HG03175 (cell line): ENCODE measurements around the gene MUC5B.
"Not testable (repeated sequence)": the region's sequence is repeated elsewhere in the genome, so short reads cannot be mapped to it uniquely, and the experiment has no call there.

Experiments
- ATAC-seq: cut with Tn5 transposase; IDR thresholded peaks from one replicate; pipeline ENCODE4 v1.9.1; 2021; ENCODE audit warnings: mild to moderate bottlenecking, moderate library complexity; ENCODE audit not compliant: unreplicated experiment

MUC5B gene

DNA sequence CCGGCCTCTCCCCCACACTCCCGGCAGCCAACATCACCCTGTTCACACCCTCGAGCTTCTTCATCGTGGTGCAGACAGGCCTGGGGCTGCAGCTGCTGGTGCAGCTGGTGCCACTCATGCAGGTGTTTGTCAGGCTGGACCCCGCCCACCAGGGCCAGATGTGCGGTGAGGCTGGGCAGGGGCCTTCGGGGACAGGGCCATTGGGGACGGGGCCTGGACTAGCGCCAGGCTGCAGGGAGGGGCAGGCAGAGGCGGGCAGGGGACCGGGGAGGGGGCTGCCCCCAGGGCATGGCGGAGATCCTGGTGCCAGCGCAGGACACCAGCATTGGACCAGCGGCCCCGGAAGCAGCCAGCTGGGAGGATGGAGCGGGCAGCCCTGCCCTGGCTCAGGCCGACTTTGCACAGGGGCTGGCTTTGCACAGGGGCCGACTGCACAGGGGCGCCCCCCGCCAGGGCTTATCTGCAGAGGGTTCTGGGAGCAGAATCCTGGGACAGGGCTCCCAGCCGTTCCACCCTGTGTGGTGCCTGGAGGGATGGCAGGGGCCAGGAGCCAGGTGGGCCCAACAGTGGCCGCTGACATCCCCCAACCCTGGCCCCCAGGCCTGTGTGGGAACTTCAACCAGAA lies 8.6 kb downstream of the MUC5B start:
- ATAC-seq = no peak

- ATAC-seq = no peak
Observed at GRCh38 chr11:1232021-1232882, 9.4 kb downstream of the MUC5B start.

GRCh38 chr11:1232883-1233321 lies 10.0 kb downstream of the MUC5B start:
- ATAC-seq = no peak

DNA sequence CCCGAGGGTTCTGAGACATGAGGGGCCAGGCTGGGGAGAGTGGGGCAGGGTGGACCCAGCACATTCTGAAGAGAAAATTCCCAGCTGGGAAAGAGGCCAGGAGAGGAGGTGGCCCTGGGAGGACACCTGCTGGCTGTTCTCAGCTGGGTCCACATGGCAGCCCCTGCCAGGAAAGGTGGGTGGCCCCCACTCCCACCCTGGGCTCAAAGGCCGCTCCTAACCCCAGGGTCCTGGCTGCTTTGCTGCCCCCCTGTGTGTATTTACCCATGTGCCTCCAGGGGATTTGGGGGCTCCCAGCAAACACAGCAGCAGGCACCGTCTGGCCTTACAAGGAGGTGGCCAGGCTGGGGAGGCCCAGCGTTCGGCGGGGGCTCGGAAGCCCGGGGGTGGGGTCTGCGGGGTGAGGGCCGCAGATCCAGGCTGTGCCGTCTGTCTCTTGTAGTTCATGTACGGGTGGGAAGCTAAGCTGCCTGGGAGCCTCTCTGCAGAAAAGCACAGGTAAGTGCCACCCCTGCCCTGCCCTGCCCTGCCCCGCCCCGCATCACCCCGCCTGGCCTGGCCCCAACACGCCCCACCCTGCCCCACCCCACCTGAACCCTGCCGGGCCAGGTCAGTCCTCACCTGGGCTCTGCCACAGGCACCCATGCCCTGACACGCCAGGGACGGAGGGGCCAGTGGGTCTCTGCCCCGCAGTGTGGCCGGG lies 10.6 kb downstream of the MUC5B start:
- no peak for ATAC-seq

DNA sequence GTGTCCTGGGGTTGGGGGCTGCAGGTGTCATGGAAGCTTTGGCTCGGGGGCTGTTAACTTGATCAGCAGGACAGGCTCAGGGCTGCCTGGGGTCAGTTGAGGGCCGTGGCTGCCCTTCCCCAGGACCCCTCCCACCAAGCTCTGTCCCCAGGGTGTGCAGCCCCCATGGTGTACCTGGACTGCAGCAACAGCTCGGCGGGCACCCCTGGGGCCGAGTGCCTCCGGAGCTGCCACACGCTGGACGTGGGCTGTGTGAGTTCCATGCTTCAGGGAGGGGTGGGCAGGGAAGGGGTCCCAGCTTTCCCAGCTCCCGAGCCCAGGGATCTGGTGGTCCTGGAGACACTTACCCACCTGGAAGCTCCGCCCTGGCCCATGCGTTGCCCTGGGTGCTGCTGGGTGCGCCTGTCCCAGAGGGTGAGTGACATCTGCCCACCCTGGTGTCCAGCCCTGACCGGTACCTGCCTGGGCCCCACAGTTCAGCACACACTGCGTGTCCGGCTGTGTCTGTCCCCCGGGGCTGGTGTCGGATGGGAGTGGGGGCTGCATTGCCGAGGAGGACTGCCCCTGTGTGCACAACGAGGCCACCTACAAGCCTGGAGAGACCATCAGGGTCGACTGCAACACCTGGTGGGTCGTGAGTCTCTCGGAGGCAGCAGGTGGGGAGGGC lies 11.3 kb downstream of the MUC5B start:
- no peak for ATAC-seq

GRCh38 chr11:1234771-1235305 lies 12.0 kb downstream of the MUC5B start:
- no peak for ATAC-seq

GRCh38 chr11:1235306-1235900 lies 12.5 kb downstream of the MUC5B start:
- no peak for ATAC-seq

DNA sequence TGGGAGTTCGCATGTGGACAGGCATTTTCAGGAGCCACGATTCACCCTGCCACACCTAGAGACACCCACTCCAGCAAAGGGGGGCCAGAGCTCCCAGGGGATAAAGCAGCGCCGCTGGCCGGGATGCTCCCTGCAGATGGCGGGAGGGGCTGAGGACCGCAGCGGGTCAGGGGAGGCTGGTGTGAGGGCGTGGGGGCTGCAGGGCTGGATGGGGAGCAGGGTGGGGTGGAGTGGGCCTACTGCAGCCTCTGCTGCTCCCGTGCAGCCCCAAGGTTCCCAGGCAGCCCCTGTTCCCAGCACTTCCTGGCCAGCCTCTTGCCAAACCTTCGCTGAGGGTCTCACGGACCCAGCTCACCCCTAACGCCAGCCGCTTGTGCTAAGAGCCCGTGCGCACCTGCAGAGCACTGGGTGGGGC lies 13.0 kb downstream of the MUC5B start:
- ATAC-seq = no peak

GRCh38 chr11:1236316-1237127 lies 13.7 kb downstream of the MUC5B start:
- no peak for ATAC-seq

- ATAC-seq = no peak
Observed at GRCh38 chr11:1237128-1237580, 14.3 kb downstream of the MUC5B start.

- ATAC-seq = no peak
Observed at GRCh38 chr11:1237851-1238250, 15.0 kb downstream of the MUC5B start.

DNA sequence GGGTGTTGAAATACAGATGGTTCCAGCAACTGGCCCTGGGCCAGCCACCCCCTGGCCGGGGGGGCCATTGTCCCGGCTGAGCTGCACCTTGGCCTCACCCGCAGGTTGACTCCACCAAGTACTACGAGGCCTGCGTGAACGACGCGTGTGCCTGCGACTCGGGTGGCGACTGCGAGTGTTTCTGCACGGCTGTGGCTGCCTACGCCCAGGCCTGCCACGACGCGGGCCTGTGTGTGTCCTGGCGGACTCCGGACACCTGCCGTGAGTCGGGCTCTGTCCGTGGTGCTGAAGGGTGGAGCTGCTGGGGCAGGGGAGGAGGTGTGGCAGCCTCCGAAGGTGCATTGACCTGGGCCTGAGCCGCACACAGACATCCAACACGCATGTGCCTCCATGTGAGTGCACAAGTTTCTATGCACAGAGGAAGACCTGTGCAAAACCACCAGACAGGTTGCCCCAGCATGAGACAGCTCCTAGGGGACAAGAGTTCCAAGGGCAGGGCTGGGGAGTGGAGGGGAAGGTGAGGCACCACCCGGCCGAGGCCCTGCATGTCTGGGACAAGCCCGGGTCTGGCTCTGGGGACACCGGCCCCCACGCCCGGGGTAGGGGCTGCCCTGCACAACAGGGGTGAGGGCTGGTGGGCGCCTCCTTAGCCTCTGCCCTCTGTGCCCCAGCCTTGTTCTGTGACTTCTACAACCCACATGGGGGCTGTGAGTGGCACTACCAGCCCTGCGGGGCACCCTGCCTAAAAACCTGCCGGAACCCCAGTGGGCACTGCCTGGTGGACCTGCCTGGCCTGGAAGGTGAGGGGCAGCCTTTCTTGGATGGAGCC lies 16.1 kb downstream of the MUC5B start:
- no peak for ATAC-seq

DNA sequence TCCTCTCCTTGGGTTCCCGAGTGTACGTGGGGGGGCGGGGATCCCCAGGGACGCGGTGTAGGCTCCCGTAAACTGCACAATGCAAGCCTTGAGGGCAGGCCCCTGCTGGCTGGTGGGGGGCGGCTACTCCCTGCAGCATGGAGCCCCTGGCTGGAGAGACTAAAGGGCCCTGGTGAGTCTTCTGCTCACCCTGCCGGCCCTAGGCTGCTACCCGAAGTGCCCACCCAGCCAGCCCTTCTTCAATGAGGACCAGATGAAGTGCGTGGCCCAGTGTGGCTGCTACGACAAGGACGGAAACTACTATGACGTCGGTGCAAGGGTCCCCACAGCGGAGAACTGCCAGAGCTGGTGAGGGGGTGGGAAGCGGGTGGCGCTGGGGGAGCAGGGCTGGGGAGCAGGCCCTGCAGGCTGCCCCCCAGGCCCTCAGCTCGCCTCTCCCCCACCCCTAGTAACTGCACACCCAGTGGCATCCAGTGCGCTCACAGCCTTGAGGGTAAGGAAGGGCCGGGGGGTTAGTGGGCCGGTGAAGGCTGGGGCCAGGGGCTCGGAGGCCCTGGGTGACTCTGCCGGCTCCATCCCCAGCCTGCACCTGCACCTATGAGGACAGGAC lies 16.8 kb downstream of the MUC5B start:
- ATAC-seq = no peak

- no peak for ATAC-seq
Observed at GRCh38 chr11:1240771-1241170, 17.9 kb downstream of the MUC5B start.

- ATAC-seq = no peak
Observed at GRCh38 chr11:1241706-1242105, 18.8 kb downstream of the MUC5B start.

- ATAC-seq = no peak
Observed at GRCh38 chr11:1242289-1242688, 19.4 kb downstream of the MUC5B start.

- not testable (repeated sequence) for ATAC-seq
Observed at GRCh38 chr11:1242751-1243150, 19.9 kb downstream of the MUC5B start.

DNA sequence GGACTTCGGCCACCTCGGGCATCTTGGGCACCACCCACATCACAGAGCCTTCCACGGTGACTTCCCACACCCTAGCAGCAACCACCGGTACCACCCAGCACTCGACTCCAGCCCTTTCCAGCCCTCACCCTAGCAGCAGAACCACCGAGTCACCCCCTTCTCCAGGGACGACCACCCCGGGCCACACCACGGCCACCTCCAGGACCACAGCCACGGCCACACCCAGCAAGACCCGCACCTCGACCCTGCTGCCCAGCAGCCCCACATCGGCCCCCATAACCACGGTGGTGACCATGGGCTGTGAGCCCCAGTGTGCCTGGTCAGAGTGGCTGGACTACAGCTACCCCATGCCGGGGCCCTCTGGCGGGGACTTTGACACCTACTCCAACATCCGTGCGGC lies 20.7 kb downstream of the MUC5B start:
- not testable (repeated sequence) for ATAC-seq
